NB4 (cell line): ENCODE data around the gene CDK5.

Source experiments
- POLR2A ChIP-seq: IDR thresholded peaks from 2 replicates; pipeline ENCODE4 v1.6.1; 2011; ENCODE audit warnings: mild to moderate bottlenecking; ENCODE audit not compliant: insufficient read length; ENCODE audit errors: extremely low read depth
- TF ChIP-seq, protein P1 (sequence below): IDR thresholded peaks from one replicate; pipeline ENCODE4 v1.5.1; 2012; ENCODE audit warnings: low read depth, low read length

DNA sequence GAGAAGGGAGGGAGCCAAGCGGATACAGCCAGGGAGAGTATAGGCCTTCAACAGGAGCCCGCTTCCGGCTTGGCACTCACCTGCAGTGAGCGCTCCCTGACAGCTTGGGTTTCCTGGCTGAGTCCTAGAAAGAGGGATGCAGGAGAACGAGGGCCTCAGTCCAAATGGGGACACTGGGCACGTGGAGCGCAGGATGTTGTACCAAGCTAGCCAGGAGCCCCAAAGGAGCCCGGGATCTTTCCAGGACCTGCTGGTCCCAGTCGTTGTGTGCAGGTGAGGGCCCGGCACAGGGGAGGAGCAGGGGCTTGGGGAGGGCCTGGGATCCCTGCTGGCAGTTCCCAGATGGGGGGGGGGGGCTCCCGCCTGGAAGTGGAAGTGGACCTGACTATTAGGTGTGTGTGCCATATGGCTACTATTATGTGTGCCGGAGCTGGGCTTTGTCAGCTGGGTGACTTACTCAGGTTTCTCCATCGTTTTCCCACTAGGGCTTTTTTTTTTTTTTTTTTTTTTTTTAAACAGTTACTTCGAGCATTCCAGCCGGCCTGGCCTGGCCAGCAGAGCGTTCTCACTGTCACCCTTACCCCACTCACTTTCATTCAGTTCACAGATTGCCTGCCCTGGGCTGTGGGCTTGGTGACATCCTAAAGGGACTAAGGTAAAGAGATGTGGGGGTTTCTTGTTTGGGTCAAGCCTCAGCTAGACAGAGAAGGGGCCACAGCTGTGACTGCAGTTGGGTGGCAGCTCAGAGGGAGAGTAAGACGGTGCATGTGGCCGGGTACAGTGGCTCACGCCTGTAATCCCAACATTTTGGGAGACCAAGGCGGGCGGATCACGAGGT, 32.4 kb upstream of the CDK5 start:
- TF ChIP-seq, protein P1, sequence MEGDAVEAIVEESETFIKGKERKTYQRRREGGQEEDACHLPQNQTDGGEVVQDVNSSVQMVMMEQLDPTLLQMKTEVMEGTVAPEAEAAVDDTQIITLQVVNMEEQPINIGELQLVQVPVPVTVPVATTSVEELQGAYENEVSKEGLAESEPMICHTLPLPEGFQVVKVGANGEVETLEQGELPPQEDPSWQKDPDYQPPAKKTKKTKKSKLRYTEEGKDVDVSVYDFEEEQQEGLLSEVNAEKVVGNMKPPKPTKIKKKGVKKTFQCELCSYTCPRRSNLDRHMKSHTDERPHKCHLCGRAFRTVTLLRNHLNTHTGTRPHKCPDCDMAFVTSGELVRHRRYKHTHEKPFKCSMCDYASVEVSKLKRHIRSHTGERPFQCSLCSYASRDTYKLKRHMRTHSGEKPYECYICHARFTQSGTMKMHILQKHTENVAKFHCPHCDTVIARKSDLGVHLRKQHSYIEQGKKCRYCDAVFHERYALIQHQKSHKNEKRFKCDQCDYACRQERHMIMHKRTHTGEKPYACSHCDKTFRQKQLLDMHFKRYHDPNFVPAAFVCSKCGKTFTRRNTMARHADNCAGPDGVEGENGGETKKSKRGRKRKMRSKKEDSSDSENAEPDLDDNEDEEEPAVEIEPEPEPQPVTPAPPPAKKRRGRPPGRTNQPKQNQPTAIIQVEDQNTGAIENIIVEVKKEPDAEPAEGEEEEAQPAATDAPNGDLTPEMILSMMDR, result no peak
- no peak for TF ChIP-seq POLR2A
